ENCODE results near the gene CPLANE2. TPM values are rescaled to one million over a fixed set of nuclear protein-coding genes. Genes with fewer than 3 reads are reported as not detected.

Gene CPLANE2
- total RNA-seq, 1 experiment from 2014 or later = 4.5 TPM

DNA sequence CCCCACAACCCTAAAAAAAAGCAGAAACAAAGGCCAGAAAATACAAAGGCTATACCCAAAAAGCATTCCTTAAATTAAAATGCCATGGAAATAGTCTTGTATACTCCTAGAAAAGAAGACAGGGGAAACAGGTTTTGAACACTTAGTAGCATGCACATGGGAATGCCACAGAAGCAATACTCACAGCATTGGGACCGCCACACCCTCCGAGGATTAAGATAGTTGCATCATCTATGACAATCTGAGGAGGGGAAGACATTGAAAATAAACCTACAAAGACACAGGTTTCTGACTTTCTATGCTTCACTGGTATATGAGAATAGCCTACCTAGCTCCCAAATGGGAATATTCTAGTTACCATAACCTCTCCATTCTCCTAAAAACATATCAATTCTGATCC, 15.9 kb upstream of the CPLANE2 start:
- Histone ChIP-seq H3K27ac (no peak overlapping the region), H3K4me3 (no peak overlapping the region), H3K36me3 (ENCODE audit: low read depth) (no peaks in the 10 kb centered on the region; the same call in 1 of the 2 replicates), H4K20me1 (ENCODE audit: insufficient read depth) (no peaks in the 10 kb centered on the region), H3K4me2 (no peak overlapping the region), H3F3A (ENCODE audit: insufficient read depth, low read depth) (peaks cover 8% of the 10 kb centered on the region; the same call in 1 of the 2 replicates), H3K27me3 (ENCODE audit: insufficient read depth, low read depth) (no peaks in the 10 kb centered on the region), H2AFZ (no peak overlapping the region), H3K9me2 (ENCODE audit: insufficient read depth) (no peaks in the 10 kb centered on the region), H3K4me1 (replicated peaks; ENCODE audit: insufficient read depth) (peaks cover 15% of the 10 kb centered on the region), H3K9me3 (ENCODE audit: insufficient read depth, low read depth) (no peaks in the 10 kb centered on the region), H3K79me2 (ENCODE audit: low read depth) (no peaks in the 10 kb centered on the region)
- TF ChIP-seq, protein P1, sequence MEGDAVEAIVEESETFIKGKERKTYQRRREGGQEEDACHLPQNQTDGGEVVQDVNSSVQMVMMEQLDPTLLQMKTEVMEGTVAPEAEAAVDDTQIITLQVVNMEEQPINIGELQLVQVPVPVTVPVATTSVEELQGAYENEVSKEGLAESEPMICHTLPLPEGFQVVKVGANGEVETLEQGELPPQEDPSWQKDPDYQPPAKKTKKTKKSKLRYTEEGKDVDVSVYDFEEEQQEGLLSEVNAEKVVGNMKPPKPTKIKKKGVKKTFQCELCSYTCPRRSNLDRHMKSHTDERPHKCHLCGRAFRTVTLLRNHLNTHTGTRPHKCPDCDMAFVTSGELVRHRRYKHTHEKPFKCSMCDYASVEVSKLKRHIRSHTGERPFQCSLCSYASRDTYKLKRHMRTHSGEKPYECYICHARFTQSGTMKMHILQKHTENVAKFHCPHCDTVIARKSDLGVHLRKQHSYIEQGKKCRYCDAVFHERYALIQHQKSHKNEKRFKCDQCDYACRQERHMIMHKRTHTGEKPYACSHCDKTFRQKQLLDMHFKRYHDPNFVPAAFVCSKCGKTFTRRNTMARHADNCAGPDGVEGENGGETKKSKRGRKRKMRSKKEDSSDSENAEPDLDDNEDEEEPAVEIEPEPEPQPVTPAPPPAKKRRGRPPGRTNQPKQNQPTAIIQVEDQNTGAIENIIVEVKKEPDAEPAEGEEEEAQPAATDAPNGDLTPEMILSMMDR (conservative IDR thresholded peaks at IDR 0.05) = no peak
- TF ChIP-seq EZH2 (IDR thresholded peaks at IDR 0.05; ENCODE audit: low read depth) = no peak
- CTCF ChIA-PET = no interaction called here
- POLR2A ChIA-PET (ENCODE audit: unreplicated experiment) = no interaction called here
- no peak for DNase-seq
- no TSS peak for BruUV-seq (replicated peaks)
- intact Hi-C loops (cut with micrococcal nuclease; ENCODE audit: unreplicated experiment) = no loop called here

DNA sequence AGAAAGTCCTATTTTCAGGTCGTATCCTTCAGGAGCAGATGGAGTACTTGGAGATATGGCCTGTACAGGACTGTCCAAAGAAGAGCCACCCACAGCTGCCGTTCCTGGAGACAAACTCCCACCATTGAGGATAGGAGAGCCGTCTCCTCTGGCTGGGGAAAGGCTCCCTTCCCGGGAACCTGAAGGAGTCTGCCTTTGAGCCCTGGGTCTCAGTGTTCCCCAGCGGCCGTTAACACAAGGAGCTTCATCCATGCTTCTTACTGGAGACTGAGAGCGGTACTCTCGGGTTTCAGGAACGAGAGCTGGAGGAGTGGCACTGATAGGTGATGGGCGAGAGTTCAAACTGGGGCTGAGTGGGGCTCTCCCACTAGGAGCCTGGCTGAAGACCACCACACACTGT, 14.4 kb upstream of the CPLANE2 start:
- Histone ChIP-seq H3K4me1 (replicated peaks; ENCODE audit: insufficient read depth) (peaks cover 18% of the 10 kb centered on the region), H3F3A (ENCODE audit: insufficient read depth, low read depth) (peaks cover 8% of the 10 kb centered on the region; the same call in 1 of the 2 replicates), H3K36me3 (ENCODE audit: low read depth) (no peaks in the 10 kb centered on the region; the same call in 1 of the 2 replicates), H4K20me1 (ENCODE audit: insufficient read depth) (no peaks in the 10 kb centered on the region), H3K9me3 (ENCODE audit: insufficient read depth, low read depth) (no peaks in the 10 kb centered on the region), H3K4me3 (no peak overlapping the region), H3K27ac (no peak overlapping the region), H3K4me2 (no peak overlapping the region), H3K79me2 (ENCODE audit: low read depth) (no peaks in the 10 kb centered on the region), H3K9me2 (ENCODE audit: insufficient read depth) (no peaks in the 10 kb centered on the region), H2AFZ (no peak overlapping the region), H3K27me3 (ENCODE audit: insufficient read depth, low read depth) (no peaks in the 10 kb centered on the region)
- ChIA-PET POLR2A (ENCODE audit: unreplicated experiment) (no interaction called here), CTCF (no interaction called here)
- intact Hi-C loops (cut with micrococcal nuclease; ENCODE audit: unreplicated experiment) = no loop called here
- TF ChIP-seq, protein P1 (conservative IDR thresholded peaks at IDR 0.05) = no peak
- TF ChIP-seq EZH2 (IDR thresholded peaks at IDR 0.05; ENCODE audit: low read depth) = no peak
- DNase-seq = no peak
- BruUV-seq (replicated peaks) = no TSS peak

DNA sequence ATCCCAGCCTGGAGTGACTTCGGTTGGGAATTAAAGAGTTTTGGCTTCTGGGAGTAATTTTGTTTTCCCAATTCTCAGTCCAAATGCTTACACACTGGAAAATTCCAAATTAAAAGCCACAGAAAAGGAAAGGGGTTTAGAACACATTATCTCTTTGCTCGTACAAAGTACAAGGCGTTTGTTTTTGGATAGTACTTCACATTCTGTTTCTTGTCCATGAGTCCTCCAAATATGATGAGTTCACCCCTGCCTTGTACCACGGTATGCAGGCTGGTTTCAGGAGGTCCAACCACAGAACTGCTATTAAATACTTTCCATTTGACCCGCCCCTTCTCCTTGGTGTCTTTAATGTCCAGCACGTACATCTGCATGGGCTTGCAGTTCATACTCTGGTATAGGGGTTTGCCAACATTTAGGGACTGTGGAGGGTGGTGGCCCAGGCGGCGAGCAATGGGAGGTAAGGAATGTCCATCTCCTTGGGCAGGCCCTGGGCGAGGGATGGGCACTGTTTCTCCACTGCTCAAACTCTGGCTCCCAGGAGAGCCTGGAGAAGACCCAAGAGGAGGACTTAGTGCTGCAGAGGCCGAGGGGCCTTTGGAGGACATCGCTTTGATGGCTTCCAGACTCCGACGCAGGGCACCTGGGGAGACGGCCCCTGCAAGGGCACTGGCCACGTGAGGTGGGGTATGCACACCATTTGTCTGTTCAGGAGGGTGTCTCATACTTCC, 13.7 kb upstream of the CPLANE2 start:
- TF ChIP-seq EZH2 (IDR thresholded peaks at IDR 0.05; ENCODE audit: low read depth) = no peak
- TF ChIP-seq, protein P1 (conservative IDR thresholded peaks at IDR 0.05) = no peak
- Histone ChIP-seq H3K4me1 (replicated peaks; ENCODE audit: insufficient read depth) (peaks cover 18% of the 10 kb centered on the region), H3K27me3 (ENCODE audit: insufficient read depth, low read depth) (no peaks in the 10 kb centered on the region), H3K36me3 (ENCODE audit: low read depth) (no peaks in the 10 kb centered on the region; the same call in 1 of the 2 replicates), H3F3A (ENCODE audit: insufficient read depth, low read depth) (peaks cover 8% of the 10 kb centered on the region; the same call in 1 of the 2 replicates), H4K20me1 (ENCODE audit: insufficient read depth) (no peaks in the 10 kb centered on the region), H3K9me3 (ENCODE audit: insufficient read depth, low read depth) (no peaks in the 10 kb centered on the region), H3K9me2 (ENCODE audit: insufficient read depth) (no peaks in the 10 kb centered on the region), H3K4me3 (no peak overlapping the region), H3K27ac (no peak overlapping the region), H3K4me2 (no peak overlapping the region), H3K79me2 (ENCODE audit: low read depth) (no peaks in the 10 kb centered on the region), H2AFZ (no peak overlapping the region)
- POLR2A ChIA-PET (ENCODE audit: unreplicated experiment) = no interaction called here
- BruUV-seq (replicated peaks) = no TSS peak
- CTCF ChIA-PET = no interaction called here
- intact Hi-C loops (cut with micrococcal nuclease; ENCODE audit: unreplicated experiment) = no loop called here
- no peak for DNase-seq
